ENCODE results near the gene CDK16.

CDK16 gene

DNA sequence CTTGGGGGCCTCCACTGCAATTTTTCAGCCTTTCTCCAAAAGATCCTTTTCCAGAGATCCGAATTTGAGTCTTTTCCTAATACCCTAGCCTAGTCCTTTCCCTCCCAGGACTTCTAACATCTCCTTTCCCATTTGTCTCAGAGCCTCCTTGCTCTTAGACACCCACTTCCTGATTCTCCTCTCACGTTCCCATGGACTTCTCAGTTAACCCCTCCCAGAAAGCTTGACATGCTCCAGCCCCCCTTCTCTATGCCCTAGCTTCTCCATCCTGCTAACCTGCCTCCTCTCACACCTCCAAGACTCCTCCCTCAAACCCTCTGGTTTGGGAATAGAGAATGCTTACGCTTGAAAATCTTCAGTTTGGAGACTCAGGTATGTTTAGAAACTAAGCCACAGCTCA, 22.4 kb upstream of the CDK16 start:
- Mint-ChIP-seq H3K4me3 (peak overlapping the region; percentile 92 to 96), H3K27me3 (no peaks in the 10 kb centered on the region), H3K4me1 (peaks cover 60% of the 10 kb centered on the region), H3K9me3 (no peaks in the 10 kb centered on the region), H3K27ac (peak overlapping the region; percentile 94 to 95)
- DNase-seq = no peak
- ATAC-seq = no peak

GRCh38 chrX:47197526-47197925, 21.0 kb upstream of the CDK16 start:
- ATAC-seq = no peak
- H3K4me1 Mint-ChIP-seq = peaks cover 59% of the 10 kb centered on the region
- peak overlapping the region in 1 of 2 donors; percentile 65 for H3K27ac Mint-ChIP-seq
- H3K9me3 Mint-ChIP-seq = no peaks in the 10 kb centered on the region
- no peaks in the 10 kb centered on the region for H3K27me3 Mint-ChIP-seq
- DNase-seq = no peak
- no peak overlapping the region for H3K4me3 Mint-ChIP-seq

DNA sequence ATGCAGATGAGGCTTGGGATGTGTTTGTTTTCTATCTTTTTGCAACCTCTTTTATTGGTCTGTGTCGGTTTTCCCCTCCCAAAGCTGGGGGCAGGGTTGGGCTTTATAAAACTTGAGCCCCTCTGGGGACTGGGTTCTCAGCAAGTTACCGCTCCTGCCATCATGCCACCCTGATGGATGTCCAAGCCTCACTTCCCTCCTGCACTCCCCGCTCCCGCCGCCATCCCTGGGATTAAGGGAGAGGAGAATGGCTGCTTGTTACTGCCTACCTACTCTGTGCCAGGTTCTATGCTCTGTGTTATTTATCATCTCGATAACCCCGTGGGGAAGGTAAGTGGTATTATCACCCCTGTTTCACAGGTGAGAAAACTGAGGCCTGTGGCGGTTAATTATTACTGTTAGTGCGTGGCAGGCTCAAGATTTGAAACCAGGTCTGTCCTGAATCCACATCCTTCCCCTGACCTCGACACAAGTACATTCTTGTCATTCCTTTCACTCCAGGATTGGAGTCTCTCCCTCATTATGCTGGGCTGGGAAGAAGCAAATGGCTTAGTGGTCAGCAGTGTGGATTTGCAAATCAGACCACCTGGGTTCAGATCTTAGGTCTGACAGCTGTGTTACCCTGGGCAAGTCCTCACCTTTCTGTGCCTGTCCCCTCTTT, 20.3 kb upstream of the CDK16 start:
- DNase-seq = no peak
- no peaks in the 10 kb centered on the region for H3K27me3 Mint-ChIP-seq
- ATAC-seq = no peak
- H3K27ac Mint-ChIP-seq = peak overlapping the region; percentile 25 to 80
- H3K9me3 Mint-ChIP-seq = no peaks in the 10 kb centered on the region
- H3K4me1 Mint-ChIP-seq = peaks cover 52% of the 10 kb centered on the region
- H3K4me3 Mint-ChIP-seq = no peak overlapping the region

DNA sequence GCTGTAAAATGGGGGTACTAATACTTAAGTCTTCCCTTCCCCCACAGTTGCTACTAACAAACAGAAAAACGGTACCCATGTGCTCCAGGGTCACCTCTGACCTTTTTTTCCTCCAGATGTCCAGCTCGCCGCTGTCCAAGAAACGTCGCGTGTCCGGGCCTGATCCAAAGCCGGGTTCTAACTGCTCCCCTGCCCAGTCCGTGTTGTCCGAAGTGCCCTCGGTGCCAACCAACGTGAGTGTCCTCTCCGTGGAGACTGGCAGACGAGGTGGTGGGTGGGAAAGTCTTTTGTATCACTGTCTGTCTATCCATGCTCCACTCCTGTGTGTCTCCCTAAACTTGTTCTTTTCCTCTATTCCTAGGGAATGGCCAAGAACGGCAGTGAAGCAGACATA, 19.8 kb upstream of the CDK16 start:
- Mint-ChIP-seq H3K4me1 (peaks cover 49% of the 10 kb centered on the region), H3K27ac (peak overlapping the region in 1 of 2 donors; percentile 80), H3K4me3 (no peak overlapping the region), H3K27me3 (no peaks in the 10 kb centered on the region), H3K9me3 (no peaks in the 10 kb centered on the region)
- DNase-seq = no peak
- no peak for ATAC-seq

DNA sequence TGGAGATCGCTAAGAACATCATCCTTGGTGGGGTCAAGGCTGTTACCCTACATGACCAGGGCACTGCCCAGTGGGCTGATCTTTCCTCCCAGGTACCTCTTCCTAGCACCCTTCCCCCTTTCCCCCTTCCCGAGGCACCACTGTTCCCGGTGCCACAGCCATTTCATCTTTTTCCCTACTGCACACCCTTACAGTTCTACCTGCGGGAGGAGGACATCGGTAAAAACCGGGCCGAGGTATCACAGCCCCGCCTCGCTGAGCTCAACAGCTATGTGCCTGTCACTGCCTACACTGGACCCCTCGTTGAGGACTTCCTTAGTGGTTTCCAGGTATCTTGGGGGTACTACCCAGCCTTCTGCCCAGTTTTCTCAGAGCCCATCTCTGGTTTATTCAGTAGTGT, 19.2 kb upstream of the CDK16 start:
- Mint-ChIP-seq H3K4me3 (no peak overlapping the region), H3K4me1 (peaks cover 49% of the 10 kb centered on the region), H3K27ac (no peak overlapping the region), H3K27me3 (no peaks in the 10 kb centered on the region), H3K9me3 (no peaks in the 10 kb centered on the region)
- ATAC-seq (no peak), DNase-seq (no peak)

DNA sequence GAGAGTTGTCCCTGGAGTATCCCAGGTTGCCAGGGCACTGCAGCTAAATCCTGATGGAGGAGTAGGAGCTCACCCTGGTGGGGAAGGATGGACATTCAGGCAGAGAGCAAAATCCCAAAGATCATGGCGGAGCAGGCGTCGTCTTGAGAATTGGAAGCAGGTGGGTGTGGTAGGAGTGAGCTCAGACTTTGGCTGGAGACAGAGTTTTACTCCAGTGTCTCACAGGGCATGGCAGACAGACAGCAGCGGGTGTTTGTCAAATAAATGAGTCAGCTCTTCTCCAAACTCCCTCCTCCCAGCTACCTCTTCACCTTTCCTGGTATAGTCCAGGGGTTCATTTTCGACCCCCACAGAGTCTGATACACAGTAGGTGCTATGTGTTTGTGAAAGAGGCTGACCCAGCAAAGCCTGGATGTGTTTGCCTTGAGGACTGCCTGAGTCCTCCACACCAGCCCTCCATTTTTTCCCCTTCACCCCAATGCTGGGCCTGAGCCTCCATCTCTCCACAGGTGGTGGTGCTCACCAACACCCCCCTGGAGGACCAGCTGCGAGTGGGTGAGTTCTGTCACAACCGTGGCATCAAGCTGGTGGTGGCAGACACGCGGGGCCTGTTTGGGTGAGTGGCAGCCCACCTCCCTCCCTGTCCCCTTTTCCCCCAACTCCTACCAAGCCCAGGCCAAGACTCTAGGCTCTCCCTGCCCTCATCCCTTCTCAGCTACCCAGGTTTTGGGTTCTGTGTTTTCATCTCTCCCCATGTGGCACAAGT, 17.9 kb upstream of the CDK16 start:
- Mint-ChIP-seq H3K27ac (peak overlapping the region in 1 of 2 donors; percentile 59), H3K9me3 (no peaks in the 10 kb centered on the region), H3K27me3 (no peaks in the 10 kb centered on the region), H3K4me3 (no peak overlapping the region), H3K4me1 (peaks cover 44% of the 10 kb centered on the region)
- no peak for DNase-seq
- ATAC-seq = no peak

GRCh38 chrX:47201345-47201944, 17.0 kb upstream of the CDK16 start:
- H3K4me1 Mint-ChIP-seq = peaks cover 41% of the 10 kb centered on the region
- no peak overlapping the region for H3K4me3 Mint-ChIP-seq
- no peaks in the 10 kb centered on the region for H3K27me3 Mint-ChIP-seq
- H3K9me3 Mint-ChIP-seq = no peaks in the 10 kb centered on the region
- DNase-seq (no peak), ATAC-seq (no peak)
- H3K27ac Mint-ChIP-seq = peak overlapping the region; percentile 14 to 83

DNA sequence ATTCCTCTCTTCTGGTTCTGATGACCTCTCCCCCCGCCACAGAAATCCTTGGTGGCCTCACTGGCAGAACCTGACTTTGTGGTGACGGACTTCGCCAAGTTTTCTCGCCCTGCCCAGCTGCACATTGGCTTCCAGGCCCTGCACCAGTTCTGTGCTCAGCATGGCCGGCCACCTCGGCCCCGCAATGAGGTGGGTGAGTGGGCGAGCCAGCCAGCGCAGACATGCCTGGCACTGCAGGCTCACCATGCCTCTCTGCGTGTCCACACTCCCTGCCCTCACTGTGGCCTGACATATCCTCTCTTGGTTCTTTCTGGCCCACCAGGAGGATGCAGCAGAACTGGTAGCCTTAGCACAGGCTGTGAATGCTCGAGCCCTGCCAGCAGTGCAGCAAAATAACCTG, 16.2 kb upstream of the CDK16 start:
- H3K4me1 Mint-ChIP-seq = peaks cover 35% of the 10 kb centered on the region
- DNase-seq = no peak
- no peak overlapping the region for H3K27ac Mint-ChIP-seq
- H3K27me3 Mint-ChIP-seq = no peaks in the 10 kb centered on the region
- no peak for ATAC-seq
- H3K9me3 Mint-ChIP-seq = no peaks in the 10 kb centered on the region
- no peak overlapping the region for H3K4me3 Mint-ChIP-seq

- DNase-seq (no peak), ATAC-seq (no peak)
- no peaks in the 10 kb centered on the region for H3K9me3 Mint-ChIP-seq
- peaks cover 31% of the 10 kb centered on the region for H3K4me1 Mint-ChIP-seq
- no peaks in the 10 kb centered on the region for H3K27me3 Mint-ChIP-seq
- H3K27ac Mint-ChIP-seq = no peak overlapping the region
- no peak overlapping the region for H3K4me3 Mint-ChIP-seq
Observed at GRCh38 chrX:47202877-47203276, 15.6 kb upstream of the CDK16 start.

DNA sequence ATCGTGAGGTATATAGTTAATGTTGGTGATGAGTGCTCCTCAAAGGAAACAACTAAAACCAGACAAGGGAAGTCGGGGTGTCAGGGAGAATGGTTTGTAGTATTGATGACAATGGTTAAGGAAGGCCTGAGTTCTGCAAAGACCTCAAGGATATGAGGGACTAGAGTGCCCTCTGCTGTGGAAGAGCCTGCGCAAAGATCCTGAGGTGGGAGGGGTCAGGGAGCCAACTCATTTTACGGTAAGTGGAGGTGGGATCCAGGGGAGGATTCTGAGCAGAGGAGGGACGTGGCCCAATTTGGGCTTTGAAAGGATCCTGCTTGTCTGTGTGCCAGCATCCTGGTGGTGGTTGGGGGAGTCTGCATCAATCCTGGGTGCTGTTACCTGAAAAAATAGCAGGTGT, 13.5 kb upstream of the CDK16 start:
- Mint-ChIP-seq H3K9me3 (no peaks in the 10 kb centered on the region), H3K4me1 (peaks cover 17% of the 10 kb centered on the region), H3K27ac (no peak overlapping the region), H3K4me3 (no peak overlapping the region), H3K27me3 (no peaks in the 10 kb centered on the region)
- DNase-seq (no peak), ATAC-seq (no peak)

GRCh38 chrX:47206316-47206715, 12.2 kb upstream of the CDK16 start:
- Mint-ChIP-seq H3K27ac (no peak overlapping the region), H3K4me1 (peaks cover 17% of the 10 kb centered on the region)

GRCh38 chrX:47208108-47208507, 10.4 kb upstream of the CDK16 start:
- H3K4me1 Mint-ChIP-seq = peaks cover 17% of the 10 kb centered on the region
- H3K27ac Mint-ChIP-seq = no peak overlapping the region
- no peak for ATAC-seq
- no peaks in the 10 kb centered on the region for H3K9me3 Mint-ChIP-seq
- H3K27me3 Mint-ChIP-seq = no peaks in the 10 kb centered on the region
- DNase-seq = no peak
- H3K4me3 Mint-ChIP-seq = no peak overlapping the region

More at GRCh38 chrX:47206316-47206715, 12.2 kb upstream of the CDK16 start:
- no peaks in the 10 kb centered on the region for H3K27me3 Mint-ChIP-seq
- DNase-seq (no peak), ATAC-seq (no peak)
- H3K4me3 Mint-ChIP-seq = no peak overlapping the region
- no peaks in the 10 kb centered on the region for H3K9me3 Mint-ChIP-seq

DNA sequence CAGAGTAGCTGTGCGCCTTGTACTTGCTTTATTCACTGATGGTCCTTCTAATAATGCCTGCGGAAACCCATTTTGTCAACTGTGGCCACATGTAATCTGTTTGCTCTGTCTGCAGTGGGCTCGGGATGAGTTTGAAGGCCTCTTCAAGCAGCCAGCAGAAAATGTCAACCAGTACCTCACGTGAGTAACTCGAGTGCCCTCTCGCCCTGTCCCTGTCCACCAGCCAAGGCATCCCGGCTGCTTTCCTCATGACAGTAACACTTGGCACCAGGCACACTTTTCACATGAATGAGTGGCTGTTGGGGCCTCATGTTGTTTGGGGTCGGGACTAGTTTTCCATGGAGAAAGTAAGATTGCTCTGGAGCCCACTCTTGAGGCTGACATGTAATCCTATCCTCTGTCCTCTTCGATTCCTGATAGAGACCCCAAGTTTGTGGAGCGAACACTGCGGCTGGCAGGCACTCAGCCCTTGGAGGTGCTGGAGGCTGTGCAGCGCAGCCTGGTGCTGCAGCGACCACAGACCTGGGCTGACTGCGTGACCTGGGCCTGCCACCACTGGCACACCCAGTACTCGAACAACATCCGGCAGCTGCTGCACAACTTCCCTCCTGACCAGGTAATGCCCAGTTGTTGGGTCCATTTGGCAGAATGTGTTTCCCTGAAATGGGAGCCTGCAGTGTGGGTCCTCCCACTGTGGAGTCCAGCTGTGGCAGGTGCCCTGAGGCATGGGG, 8.8 kb upstream of the CDK16 start:
- H3K27me3 Mint-ChIP-seq = no peaks in the 10 kb centered on the region
- no peak for ATAC-seq

DNA sequence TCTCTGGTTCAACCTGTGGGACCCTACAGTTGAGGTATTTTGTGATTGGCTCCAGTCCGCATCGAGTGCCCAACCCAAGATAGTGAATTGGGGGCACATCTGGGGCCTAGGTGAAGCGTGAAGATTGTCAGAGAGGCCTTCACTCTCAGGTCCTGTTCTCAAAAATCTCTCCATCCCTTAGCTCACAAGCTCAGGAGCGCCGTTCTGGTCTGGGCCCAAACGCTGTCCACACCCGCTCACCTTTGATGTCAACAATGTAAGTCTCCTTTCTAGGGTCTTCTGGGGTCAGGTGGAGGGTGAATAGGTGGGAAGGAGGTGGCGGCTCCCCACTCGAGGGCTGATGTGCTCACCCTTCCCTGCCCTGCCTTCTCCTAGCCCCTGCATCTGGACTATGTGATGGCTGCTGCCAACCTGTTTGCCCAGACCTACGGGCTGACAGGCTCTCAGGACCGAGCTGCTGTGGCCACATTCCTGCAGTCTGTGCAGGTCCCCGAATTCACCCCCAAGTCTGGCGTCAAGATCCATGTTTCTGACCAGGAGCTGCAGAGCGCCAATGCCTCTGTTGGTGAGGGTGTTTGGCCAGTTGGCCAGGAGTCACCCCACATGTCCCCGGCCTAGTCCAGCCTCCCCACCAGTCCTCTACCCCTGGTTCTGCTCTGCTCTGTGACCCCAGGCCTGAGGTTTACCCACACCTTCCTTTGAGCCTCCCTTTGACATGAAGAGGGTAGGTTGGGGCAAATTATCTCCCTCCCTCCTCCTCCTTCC, 7.6 kb upstream of the CDK16 start:
- no peaks in the 10 kb centered on the region for H3K9me3 Mint-ChIP-seq
- peaks cover 8% of the 10 kb centered on the region for H3K4me1 Mint-ChIP-seq
- no peak for ATAC-seq

More for the DNA sequence above, 8.8 kb upstream of the CDK16 start:
- H3K4me1 Mint-ChIP-seq = peaks cover 15% of the 10 kb centered on the region
- no peak overlapping the region for H3K27ac Mint-ChIP-seq
- DNase-seq = no peak
- no peak overlapping the region for H3K4me3 Mint-ChIP-seq
- no peaks in the 10 kb centered on the region for H3K9me3 Mint-ChIP-seq

More for the DNA sequence above, 7.6 kb upstream of the CDK16 start:
- no peak for DNase-seq
- H3K27ac Mint-ChIP-seq = no peak overlapping the region
- no peak overlapping the region for H3K4me3 Mint-ChIP-seq
- no peaks in the 10 kb centered on the region for H3K27me3 Mint-ChIP-seq
